HPDE6-E6E7 (cell line): ENCODE results near the gene C16orf78.
"Not testable (repeated sequence)": the region's sequence is repeated elsewhere in the genome, so short reads cannot be mapped to it uniquely, and the experiment has no call there.

ENCODE experiments used
- DNase-seq: peaks from one replicate; pipeline ENCODE4 v3.0.0; 2011; ENCODE audit warnings: missing footprints; ENCODE audit errors: extremely low spot score

The C16orf78 gene

GRCh38 chr16:49349446-49350168, 24.0 kb upstream of the C16orf78 start:
- no peak for DNase-seq

GRCh38 chr16:49350265-49351095, 23.1 kb upstream of the C16orf78 start:
- DNase-seq = peak; percentile 53

GRCh38 chr16:49351096-49351487, 22.5 kb upstream of the C16orf78 start:
- DNase-seq = no peak

- DNase-seq = no peak
Measured at GRCh38 chr16:49352892-49353291, 20.7 kb upstream of the C16orf78 start.

GRCh38 chr16:49353680-49354079, 19.9 kb upstream of the C16orf78 start:
- DNase-seq = no peak

GRCh38 chr16:49354101-49354500, 19.5 kb upstream of the C16orf78 start:
- DNase-seq = no peak

GRCh38 chr16:49354991-49355390, 18.6 kb upstream of the C16orf78 start:
- no peak for DNase-seq

GRCh38 chr16:49355933-49356665, 17.5 kb upstream of the C16orf78 start:
- no peak for DNase-seq

GRCh38 chr16:49356728-49357488, 16.7 kb upstream of the C16orf78 start:
- DNase-seq = no peak

GRCh38 chr16:49359591-49359990, 14.0 kb upstream of the C16orf78 start:
- no peak for DNase-seq

- not testable (repeated sequence) for DNase-seq
Measured at GRCh38 chr16:49361731-49362130, 11.9 kb upstream of the C16orf78 start.

GRCh38 chr16:49362230-49362629, 11.4 kb upstream of the C16orf78 start:
- no peak for DNase-seq

GRCh38 chr16:49365711-49366509, 7.7 kb upstream of the C16orf78 start:
- DNase-seq = no peak

GRCh38 chr16:49366669-49367068, 6.9 kb upstream of the C16orf78 start:
- no peak for DNase-seq

- no peak for DNase-seq
Measured at GRCh38 chr16:49369651-49370611, 3.7 kb upstream of the C16orf78 start.

GRCh38 chr16:49376206-49376605, 2.6 kb downstream of the C16orf78 start:
- no peak for DNase-seq

- DNase-seq = no peak
Measured at GRCh38 chr16:49377196-49377755, 3.7 kb downstream of the C16orf78 start.

GRCh38 chr16:49378238-49378637, 4.6 kb downstream of the C16orf78 start:
- DNase-seq = no peak

- no peak for DNase-seq
Measured at GRCh38 chr16:49378816-49379215, 5.2 kb downstream of the C16orf78 start.
